ENCODE data around the gene RAPGEF4.
"Not testable (repeated sequence)": the region's sequence is repeated elsewhere in the genome, so short reads cannot be mapped to it uniquely, and the experiment has no call there.

Gene RAPGEF4

DNA sequence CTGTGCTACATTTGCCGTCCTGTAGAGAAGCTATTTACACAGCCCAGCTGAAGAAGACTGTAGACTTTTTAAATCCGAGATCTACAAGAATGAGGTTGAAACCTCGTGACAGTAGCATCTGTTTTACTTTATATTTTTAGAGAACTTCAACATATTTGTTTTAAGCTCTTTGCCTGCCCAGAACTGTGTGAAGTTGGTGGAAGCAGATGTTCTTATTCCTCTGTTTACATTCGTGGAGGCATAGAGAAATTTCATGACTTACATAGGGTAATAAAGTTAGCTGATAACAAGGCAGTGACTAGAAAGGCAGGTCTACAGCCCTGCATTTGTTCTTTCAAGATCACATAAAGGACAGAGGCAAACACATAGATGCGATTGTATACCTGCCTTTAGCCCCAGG is 293.0 kb downstream of the RAPGEF4 start:
- FAIRE-seq = no peak
- DNase-seq (ENCODE audit: low spot score) = no peak

DNA sequence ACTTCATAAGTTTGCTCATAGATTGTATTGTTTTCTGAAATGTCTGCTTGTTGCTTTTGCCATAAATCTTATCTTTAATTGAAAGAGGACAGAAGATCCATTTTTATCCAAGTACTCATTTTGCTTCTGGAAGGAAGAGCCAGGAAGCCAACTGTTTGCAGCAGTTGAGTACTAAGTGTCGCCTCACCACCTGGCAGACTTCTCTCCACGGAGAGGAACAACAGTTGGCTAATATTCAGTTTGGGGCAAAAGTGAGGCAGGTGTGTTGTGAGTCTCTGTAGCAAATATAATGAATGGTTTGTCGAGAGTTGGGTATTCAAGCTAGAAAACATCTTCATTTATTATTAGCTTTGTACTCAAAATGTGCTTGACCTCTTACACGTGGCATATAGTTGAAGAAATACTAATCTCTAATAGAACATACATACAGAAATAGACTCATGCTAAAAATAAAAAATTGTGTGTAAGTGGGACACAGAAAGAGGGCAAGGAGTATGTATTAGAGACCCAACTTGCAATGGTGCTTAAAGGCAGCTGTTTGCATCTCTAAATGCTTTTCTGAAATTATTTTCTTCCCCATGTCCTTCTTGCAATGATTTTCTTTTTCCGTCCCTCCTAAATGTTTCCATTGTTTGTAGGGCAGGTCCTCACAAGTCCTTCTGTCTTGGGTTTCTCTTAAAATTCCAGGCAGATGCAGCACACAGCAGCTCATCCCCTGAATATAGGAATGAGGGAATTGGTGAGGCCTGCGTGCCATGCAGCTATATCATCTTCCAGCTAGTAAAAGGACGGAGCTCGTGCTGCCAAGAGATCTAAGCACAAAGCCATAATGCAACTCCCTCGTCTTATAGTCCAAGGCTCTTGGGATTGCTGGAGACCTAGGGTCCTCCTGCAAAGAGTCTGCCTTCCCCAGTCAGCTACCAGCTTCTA is 295.2 kb downstream of the RAPGEF4 start:
- FAIRE-seq = no peak
- DNase-seq (ENCODE audit: low spot score) = no peak

DNA sequence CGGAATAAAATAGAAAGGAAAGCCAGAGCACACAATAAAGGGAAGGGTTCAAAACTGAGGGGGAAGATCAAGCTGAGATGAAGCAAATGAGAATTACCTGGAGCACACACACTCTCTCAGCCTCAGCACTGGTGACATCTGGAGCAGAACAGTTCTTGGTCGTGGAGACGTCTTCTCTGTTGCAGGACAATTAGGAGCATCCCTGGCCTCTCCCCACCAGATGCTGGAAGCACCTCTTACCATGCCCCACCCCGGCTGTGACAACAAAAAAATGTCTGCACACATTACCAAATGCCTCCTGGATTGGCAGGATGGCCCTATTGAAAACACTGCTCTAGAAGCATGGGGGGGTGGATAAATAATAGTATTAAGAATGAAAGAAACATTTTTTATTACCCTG is 296.4 kb downstream of the RAPGEF4 start:
- FAIRE-seq = no peak

DNA sequence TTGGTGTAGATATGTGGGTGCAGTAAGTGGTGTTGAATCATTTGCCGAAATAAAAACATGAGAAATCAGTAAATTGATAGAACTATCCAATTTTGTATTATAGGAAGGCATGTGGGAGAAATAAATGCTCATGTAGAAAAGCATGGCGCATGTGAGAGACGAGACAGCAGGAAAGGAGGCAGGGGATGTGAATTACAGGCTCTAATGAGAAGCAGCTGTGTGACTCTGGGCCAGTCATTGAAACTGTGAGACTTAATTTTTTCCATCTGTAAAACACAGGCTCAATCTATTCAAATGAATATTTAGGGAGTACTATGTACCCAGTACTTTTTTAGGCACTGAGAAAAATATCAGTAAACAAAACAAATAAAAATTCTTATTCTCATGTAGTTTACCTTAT is 297.4 kb downstream of the RAPGEF4 start:
- DNase-seq (ENCODE audit: low spot score) (no peak), FAIRE-seq (no peak)

More for the DNA sequence above, 296.4 kb downstream of the RAPGEF4 start:
- DNase-seq (ENCODE audit: low spot score) = no peak

DNA sequence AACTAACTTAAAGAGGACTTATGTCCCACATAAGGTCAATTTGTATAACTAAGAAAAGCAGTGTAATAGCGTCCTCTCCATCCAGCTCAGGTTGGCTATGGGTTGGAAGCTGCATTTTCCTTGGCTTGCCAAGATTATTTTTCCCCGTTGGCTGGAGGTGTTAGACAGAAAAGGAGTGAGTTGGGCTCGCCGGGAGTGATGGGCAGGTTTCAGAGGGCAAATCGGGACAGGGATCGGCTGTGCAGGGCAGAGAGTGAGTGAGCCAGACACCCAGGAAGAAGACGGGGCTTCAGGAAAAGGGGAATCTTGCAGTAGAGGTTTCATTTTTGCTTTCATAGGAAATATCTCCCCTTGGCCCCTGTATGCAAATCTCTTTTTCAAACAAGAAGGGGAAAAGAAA is 298.5 kb downstream of the RAPGEF4 start:
- DNase-seq (ENCODE audit: low spot score) (no peak), FAIRE-seq (no peak)

DNA sequence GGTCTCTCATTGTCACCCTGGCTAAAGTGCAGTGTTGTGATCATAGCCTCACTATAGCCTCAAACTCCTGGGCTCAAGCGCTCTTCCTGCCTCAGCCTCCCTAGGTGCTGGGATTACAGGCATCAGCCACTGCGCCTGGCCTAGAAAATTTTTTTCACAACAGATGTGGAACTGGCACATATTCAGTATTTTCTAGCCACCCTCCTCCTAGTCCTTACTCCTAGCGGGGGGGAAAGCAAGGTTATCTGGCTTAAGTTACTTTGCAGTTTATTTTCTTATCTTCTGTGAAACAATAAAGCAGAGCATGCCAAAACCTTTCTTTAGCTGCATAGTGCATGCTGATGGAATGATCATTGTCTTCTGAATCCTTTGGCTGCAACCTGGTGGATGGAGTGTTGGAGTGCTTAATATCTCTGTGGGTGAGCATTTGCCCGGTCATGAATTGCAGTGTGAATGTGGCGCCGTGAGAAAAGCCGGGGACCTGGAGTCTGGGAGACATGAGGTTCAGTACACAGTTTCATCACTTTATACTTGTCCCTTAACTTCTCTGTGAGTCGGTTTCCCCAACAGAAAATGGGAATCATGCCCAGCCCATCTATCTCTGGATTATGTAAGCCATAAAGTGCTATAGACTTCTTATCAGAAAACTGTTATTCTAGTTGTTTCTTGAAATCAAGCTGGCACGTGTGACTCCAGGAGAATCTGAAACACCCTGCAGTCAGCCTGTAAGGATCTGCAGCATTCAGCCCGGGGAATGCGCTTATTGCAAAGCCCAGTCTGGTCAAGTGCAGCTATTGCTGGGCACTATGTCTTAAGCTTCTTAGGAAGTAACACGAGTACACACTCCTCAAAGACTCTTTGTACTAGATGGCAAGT is 301.8 kb downstream of the RAPGEF4 start:
- DNase-seq (ENCODE audit: low spot score) = no peak
- no peak for FAIRE-seq

DNA sequence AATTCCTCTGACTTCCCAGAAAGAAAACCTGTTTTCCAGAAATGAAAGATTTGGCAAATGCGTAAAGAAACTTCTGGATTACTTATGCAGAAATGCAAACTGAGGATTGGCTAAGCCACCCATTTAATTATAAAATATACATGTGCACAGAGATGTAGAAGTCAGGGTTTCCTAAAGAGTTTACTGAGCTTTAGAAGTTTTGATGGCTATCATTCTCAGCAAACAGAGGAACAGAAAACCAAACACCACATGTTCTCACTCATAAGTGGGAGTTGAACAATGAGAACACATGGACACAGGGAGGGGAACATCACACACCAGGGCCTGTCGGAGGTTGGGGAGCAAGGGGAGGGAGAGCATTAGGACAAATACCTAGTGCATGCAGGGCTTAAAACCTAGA is 302.6 kb downstream of the RAPGEF4 start:
- not testable (repeated sequence) for DNase-seq (ENCODE audit: low spot score); FAIRE-seq

DNA sequence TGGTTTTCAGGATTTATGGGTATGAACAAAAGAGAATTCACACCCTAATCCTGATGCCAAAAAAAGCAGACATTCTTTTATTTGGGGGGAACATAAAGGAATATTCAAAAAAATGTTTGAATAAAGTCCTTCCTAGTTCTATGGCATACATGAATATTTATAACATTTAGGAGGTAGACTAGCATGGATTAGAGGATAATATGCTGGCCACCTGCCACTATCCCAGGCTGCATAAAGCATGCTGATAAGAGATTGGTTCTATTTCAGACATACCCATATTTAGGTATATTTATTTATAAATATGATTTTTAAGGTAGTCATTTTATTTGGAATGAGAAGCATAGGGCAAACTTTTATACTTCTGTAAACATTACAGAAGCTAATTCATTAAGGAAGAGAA is 305.1 kb downstream of the RAPGEF4 start:
- DNase-seq (ENCODE audit: low spot score) (no peak), FAIRE-seq (no peak)

DNA sequence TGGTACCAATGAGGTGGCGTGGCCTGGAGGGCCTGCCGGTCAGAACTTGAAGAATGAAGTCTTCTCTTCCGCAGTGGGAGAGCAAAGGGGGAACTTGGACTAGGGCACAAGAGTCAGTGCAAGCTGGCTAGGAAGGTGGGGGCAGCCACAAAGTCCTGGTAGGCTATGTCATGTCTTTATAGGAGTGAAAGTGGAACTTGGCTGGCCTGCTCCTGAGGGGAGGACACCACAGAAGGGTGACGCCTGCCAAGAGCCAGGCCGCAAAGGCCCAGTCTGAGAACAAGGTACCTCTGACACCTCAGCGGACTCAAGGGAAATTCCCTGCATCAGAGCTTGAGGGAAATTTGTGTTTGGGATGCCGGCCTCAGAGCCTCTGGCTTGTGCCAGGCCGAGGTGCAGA is 307.8 kb downstream of the RAPGEF4 start:
- DNase-seq (ENCODE audit: low spot score) = no peak

DNA sequence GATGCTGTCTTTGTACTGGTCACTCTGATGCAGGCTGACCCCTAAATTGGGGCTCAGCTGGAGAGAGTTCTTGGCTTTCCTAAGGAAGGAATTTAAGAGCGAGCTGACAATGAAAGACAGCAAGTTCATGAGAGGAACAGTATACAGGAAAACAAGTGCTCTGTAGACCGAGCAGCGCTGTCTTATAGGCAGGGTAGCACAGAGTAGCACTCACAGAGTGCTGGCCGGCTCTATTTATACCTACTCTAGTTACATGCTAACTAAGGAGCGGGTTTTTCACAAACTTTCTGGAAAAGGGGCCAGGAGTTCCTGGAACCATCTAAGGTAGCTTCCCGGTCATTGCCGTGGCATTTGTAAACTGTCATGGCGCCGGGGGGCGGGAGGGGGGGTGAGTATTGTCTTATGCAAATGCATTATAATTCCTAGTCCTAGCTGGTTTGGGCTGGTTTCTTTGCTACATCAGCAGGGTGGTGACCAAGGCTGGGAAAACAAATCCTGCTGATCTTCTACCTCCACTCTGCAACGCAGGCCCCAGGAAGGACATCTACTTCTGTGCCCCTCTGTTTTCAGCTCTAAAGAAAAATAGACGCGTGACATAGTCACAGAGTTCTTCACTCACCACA is 308.4 kb downstream of the RAPGEF4 start:
- FAIRE-seq (no peak), DNase-seq (ENCODE audit: low spot score) (no peak)

More for the DNA sequence above, 307.8 kb downstream of the RAPGEF4 start:
- no peak for FAIRE-seq

DNA sequence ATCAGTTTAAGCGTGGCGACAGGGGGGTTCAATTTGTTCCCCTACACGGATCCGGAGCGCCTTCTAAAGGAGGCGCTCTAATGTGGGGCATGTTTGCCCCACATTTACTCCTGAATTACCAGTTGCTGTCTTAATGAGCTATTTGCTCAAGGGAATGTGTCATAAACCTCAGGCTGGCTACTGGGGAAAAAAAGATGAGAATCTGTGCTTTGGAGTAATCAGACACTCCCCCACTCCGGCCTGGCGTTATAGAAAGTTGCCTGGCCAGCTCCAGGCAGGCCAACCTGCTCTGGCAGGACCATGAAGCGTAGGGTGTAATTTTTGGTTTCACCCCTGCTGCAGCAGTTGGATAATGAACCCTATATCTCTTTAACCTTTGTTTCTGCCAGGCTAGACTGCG is 309.0 kb downstream of the RAPGEF4 start:
- FAIRE-seq = no peak
- DNase-seq (ENCODE audit: low spot score) = no peak

DNA sequence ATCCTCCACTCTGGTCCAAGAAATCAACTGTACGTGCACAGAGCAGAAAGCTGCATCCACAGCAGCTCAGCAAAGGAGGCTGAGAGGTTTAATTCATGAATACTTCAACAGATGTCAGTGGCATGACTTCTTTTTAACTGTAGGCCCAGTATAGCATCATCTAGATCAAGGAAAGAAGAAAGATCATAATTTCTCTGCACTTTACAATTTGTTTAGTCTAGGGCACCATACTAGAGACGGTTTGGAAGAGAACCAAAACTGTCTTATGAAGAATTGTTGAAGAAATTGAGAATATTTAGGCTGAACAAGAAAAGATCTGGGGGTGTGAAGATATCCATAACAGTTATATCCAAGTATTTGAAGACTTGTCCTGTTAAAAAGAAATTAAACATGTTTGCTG is 309.5 kb downstream of the RAPGEF4 start:
- no peak for FAIRE-seq
- no peak for DNase-seq (ENCODE audit: low spot score)

DNA sequence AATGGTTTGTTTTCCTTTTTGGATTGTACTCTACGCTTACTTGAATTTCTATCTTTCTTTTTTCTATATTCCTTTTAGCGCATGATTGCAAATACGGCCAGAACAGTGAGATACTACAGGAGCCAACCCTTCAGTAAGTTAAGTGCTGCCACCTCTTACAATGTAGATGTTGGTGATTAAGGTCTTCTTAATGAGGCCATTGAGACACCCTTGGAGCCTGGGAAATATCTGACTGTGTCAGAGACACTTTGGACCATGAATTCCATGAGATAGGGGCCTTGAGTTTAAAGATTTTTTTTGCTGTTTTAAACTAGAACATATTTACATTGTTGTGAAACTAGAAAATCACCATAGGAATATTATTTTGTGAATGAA is 312.9 kb downstream of the RAPGEF4 start:
- DNase-seq (ENCODE audit: low spot score) (no peak), FAIRE-seq (no peak)

DNA sequence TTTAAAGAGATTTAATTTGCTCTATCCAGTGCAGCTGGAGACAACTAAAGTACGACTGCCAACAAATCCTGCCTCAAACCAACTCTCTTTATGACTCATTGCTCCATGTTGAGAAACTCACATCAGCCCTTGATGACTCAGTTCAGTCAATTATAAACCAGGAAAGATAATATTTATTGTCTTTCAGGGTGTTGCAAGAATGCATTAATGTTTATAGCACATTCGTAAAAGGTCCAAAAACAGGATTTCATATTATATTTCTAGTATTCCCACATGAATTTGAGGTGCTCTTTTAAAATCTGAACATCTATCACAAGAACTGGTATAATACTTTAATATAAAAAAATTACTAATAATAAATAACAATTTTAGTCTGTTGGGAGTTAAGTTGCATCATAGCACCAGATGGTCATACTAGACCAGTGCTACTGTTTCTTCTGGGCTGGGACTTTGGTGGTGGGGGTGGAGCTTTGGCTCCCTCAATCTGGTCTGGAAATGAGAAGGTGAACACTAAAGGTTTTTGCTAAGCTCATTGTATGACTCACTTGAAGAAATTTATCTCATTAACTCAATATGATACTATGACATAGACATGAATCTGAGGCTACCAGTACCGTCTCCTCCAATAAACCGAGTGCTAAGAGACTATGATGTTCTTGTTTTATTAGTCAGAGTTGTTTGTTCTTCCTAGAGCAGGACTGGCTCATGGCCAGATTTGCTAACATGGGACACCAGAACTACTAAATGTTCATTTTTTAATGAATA is 313.4 kb downstream of the RAPGEF4 start:
- FAIRE-seq = no peak
- DNase-seq (ENCODE audit: low spot score) = peak; percentile 79

DNA sequence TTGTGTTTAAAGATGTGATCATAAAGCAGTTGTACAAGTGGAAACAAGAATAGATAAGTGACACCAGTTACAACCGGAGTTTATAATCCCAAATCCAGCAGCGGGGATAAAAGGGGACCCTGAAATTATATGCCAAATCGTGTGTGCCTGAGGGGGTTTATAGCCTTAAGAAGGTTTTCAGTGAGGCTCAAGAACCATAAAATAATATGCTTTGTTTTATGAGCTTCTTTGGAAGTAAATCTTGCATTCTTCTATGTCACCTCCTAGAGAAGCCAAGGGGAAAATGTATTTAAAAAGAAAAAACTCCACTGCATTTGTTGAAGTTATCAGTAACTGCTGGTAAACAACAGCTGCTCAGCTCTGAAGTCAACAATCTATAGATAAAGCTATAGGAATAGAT is 314.2 kb downstream of the RAPGEF4 start:
- DNase-seq (ENCODE audit: low spot score) = no peak
- FAIRE-seq = no peak

DNA sequence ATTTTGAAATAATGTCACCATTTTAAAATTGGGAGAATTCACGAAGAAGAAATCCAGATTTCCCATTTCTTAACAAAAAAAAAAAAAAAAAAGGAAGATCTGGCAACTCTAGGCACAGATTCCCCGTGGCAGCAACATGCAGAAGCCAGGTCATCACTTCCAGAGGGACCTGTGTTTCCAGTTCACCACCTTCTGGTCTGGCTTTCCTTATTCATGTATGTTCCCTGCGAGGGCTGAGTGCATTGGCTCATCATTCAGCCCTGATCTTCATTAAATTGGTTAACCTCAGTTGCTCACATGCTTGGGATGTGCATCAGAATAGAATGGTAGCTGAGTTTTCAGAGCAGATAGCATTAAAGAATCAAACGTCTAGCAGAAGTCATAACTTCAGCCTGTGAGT is 315.0 kb downstream of the RAPGEF4 start:
- DNase-seq (ENCODE audit: low spot score) (no peak), FAIRE-seq (no peak)

DNA sequence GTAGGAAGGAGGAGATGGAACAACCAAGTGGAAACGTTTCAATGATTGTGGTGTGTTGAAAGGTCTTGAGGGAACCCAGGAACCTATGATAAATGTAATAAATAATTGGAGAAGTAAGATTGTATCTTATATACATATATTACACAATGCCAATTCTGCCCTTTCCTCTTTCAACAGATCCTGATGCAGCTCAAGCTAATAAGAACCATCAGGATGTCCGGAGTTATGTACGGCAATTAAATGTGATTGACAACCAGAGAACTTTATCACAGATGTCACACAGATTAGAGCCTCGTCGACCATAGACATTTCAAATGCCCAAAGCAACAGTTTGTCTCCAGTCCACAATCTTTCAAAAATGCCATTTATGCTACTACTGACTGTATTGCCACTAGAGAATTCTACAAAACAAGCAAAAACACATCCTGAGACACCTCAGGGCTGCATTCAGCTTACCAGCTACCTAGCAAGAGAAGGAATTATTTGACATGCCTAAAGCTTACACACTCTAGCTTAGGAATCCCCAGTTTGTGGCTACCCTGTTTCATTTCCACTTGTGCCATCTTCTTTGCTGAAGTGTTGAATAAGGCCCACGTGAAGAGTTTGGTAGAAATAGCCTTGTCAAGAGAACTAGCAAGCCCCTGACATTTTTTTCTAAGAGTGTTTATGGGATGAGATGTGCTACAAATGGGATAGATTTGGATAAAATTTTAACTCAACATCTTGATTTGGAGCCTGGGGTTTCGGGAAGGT is 316.0 kb downstream of the RAPGEF4 start:
- no peak for FAIRE-seq
- no peak for DNase-seq (ENCODE audit: low spot score)

DNA sequence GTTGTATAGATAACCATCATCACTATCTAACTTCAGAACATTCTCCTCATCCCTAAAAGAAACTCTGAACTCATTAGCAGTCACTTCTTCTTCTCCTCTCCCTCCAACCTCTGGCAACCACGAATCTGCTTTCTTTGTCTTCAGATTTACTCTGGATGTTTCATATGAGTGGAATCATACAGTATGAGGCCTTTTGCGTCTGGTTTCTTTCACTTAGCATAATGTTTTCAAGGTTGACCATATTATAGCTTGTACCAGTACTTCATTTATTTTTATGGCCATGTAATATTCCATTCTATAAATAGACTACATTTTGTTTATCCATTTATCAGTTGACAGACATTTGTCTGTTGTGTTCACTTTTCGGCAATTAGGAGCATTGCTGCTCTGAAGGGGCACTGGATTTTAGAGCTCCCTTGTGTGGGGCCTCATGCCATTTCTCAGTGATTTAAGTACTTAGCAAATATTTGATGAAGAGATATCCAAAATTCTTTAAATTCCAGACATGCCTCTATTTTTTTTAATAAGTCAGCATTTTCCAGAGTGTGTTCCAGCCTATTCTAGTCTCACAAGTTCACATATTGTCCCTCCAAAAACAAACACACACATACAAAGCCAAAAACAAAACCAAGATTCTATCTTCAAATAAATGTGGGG is 317.5 kb downstream of the RAPGEF4 start:
- FAIRE-seq (no peak), DNase-seq (ENCODE audit: low spot score) (peak; percentile 30)

DNA sequence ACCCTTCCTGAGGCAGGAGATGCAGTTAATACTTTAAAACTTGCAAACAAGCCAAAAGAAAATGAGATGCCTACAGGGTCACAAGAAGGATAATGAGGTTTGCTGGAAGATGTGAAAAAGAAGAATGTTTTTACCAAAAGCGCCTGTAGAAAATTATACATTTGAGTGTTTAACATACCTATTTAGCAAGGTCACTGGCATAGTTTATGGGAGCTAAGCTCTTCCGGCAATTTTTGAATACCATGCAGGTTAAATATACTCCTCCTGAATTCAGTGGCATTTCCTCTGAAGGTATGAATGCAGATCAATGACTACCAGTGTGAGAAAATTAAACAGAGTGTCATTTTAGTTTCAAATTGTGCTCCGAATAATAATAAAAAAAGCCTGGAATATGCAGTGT is 318.8 kb downstream of the RAPGEF4 start:
- DNase-seq (ENCODE audit: low spot score) (no peak), FAIRE-seq (no peak)
